Endothelial cell of umbilical vein (primary cell): ENCODE data around the gene PRRT1B. TPM values are rescaled to one million over a fixed set of nuclear protein-coding genes. Genes with fewer than 3 reads are reported as not detected.
A peak's percentile ranks its signal among the peaks of the same experiment; 100 is the strongest.

Experiments
- BruUV-seq: library from RNA; stranded (reverse); fragments of 400-500 nt; replicated peaks from 2 replicates; lab custom pipeline; 2021; lab: Mats Ljungman, UMichigan
- CTCF ChIA-PET: fragments of 300-600, 350-600 bp; sonication (Branson Sonifier 250); formaldehyde crosslinking; loops from one replicate; lab custom pipeline; 2021; ENCODE audit warnings: antibody characterized with exemption, inconsistent platforms; lab: Charles Lee
- POLR2A ChIA-PET: fragments of 300-600, 350-600 bp; sonication (Branson Sonifier 250); formaldehyde crosslinking; loops from one replicate; lab custom pipeline; 2021; ENCODE audit warnings: antibody characterized with exemption, inconsistent platforms; lab: Charles Lee
- DNase-seq: peaks from one replicate; pipeline ENCODE4 v3.0.0-alpha.2; 2011; ENCODE audit warnings: low read depth, low spot score
- FAIRE-seq: peaks from 2 replicates; lab custom pipeline; 2011; peaks lifted over from hg19 to GRCh38; lab: Jason Lieb, UNC
- H2AFZ ChIP-seq: 2 replicates; pipeline ENCODE4 v1.6.0; 2012; ENCODE audit warnings: low read depth, low read length, control low read depth, inconsistent platforms
- H3K27ac ChIP-seq: 2 replicates; pipeline ENCODE4 v1.5.1; 2011; ENCODE audit warnings: low read depth, mild to moderate bottlenecking, control low read depth, low read length, moderate library complexity; ENCODE audit not compliant: insufficient read depth
- H3K27me3 ChIP-seq, 2 experiments: 2 replicates each; pipeline versions ENCODE4 v1.6.0 to v1.6.1; 2011; ENCODE audit warnings: low read length in 2 of 2, mixed read lengths in 1 of 2; ENCODE audit not compliant: control insufficient read depth in 2 of 2, insufficient read depth in 2 of 2
- H3K36me3 ChIP-seq, 2 experiments: 2 replicates in 1 of 2; 3 replicates in 1 of 2; pipeline ENCODE4 v1.5.1; 2011; ENCODE audit warnings: low read length in 2 of 2, mild to moderate bottlenecking in 1 of 2, moderate library complexity in 1 of 2; ENCODE audit not compliant: control insufficient read depth in 2 of 2, insufficient read depth in 2 of 2; ENCODE audit errors: extremely low read depth in 1 of 2
- H3K4me1 ChIP-seq: 3 replicates; pipeline ENCODE4 v1.5.1; 2011; ENCODE audit warnings: mild to moderate bottlenecking, low read length; ENCODE audit not compliant: control insufficient read depth, insufficient read depth; ENCODE audit errors: extremely low read depth
- H3K4me2 ChIP-seq: 2 replicates; pipeline ENCODE4 v1.6.1; 2011; ENCODE audit warnings: low read length, control low read depth, mixed read lengths; ENCODE audit not compliant: insufficient read depth
- H3K4me3 ChIP-seq, 3 experiments: fragments of 200-600 bp in 1 of 3; sonication (generic), shearing (Covaris generic) in 1 of 3; replicated peaks in 1 of 3; 2 replicates each; pipeline ENCODE4 v1.5.1; 2011 to 2016; ENCODE audit warnings: control low read depth in 3 of 3, low read length in 3 of 3, mild to moderate bottlenecking in 2 of 3, inconsistent platforms in 1 of 3, low read depth in 1 of 3, moderate library complexity in 1 of 3; ENCODE audit not compliant: insufficient read depth in 1 of 3
- H3K79me2 ChIP-seq: 2 replicates; pipeline ENCODE4 v1.6.0; 2012; ENCODE audit warnings: low read length, inconsistent platforms; ENCODE audit not compliant: control insufficient read depth, insufficient read depth
- H3K9ac ChIP-seq: replicated peaks from 2 replicates; pipeline ENCODE3; 2011; ENCODE audit warnings: low read length, control low read depth; ENCODE audit not compliant: insufficient read depth; ENCODE audit errors: extremely low read depth
- H3K9me1 ChIP-seq: replicated peaks from 3 replicates; pipeline ENCODE4 v1.6.0; 2011; ENCODE audit warnings: mild to moderate bottlenecking, low read length; ENCODE audit not compliant: control insufficient read depth, insufficient read depth; ENCODE audit errors: extremely low read depth
- H3K9me3 ChIP-seq: replicated peaks from 2 replicates; pipeline ENCODE4 v1.5.1; 2012; ENCODE audit warnings: low read length, inconsistent platforms; ENCODE audit not compliant: control insufficient read depth, insufficient read depth
- H4K20me1 ChIP-seq: replicated peaks from 2 replicates; pipeline ENCODE3; 2011; ENCODE audit warnings: mild to moderate bottlenecking, low read length; ENCODE audit not compliant: control insufficient read depth, insufficient read depth; ENCODE audit errors: extremely low read depth
- CTCF ChIP-seq, 2 donors: IDR thresholded peaks; 1 replicate in 1 of 2; 2 replicates in 1 of 2; pipeline ENCODE4 v1.5.1; 2011; ENCODE audit warnings: low read length in 2 of 2, mild to moderate bottlenecking in 2 of 2, moderate library complexity in 2 of 2, control low read depth in 1 of 2, inconsistent platforms in 1 of 2, low read depth in 1 of 2; ENCODE audit not compliant: insufficient read depth in 1 of 2; ENCODE audit errors: extremely low read depth in 1 of 2
- EZH2 ChIP-seq: IDR thresholded peaks from 2 replicates; pipeline ENCODE4 v1.6.1; 2012; ENCODE audit warnings: borderline replicate concordance, low read depth, mild to moderate bottlenecking, moderate library complexity, low read length, inconsistent platforms; ENCODE audit not compliant: severe bottlenecking
- FOS ChIP-seq: IDR thresholded peaks from 2 replicates; pipeline ENCODE4 v1.6.1; 2011; ENCODE audit warnings: mild to moderate bottlenecking, low read length, moderate library complexity, borderline replicate concordance; ENCODE audit not compliant: insufficient read depth
- GATA2 ChIP-seq: IDR thresholded peaks from 2 replicates; pipeline ENCODE4 v1.7.0; 2011; ENCODE audit warnings: low read depth, mild to moderate bottlenecking, moderate library complexity, mixed read lengths, low read length; ENCODE audit not compliant: insufficient read length, insufficient read depth
- JUN ChIP-seq: IDR thresholded peaks from 2 replicates; pipeline ENCODE4 v1.6.1; 2011; ENCODE audit warnings: borderline replicate concordance, low read depth; ENCODE audit not compliant: insufficient read length, insufficient read depth
- MAX ChIP-seq: IDR thresholded peaks from 2 replicates; pipeline ENCODE4 v1.6.1; 2011; ENCODE audit not compliant: insufficient read depth, insufficient read length
- MYC ChIP-seq: IDR thresholded peaks from one replicate; pipeline ENCODE4 v1.6.1; 2011; ENCODE audit warnings: mild to moderate bottlenecking, low read depth, low read length
- POLR2A ChIP-seq: IDR thresholded peaks from 2 replicates; pipeline ENCODE4 v1.6.1; 2012; ENCODE audit warnings: low read depth, mild to moderate bottlenecking, control low read depth, low read length
- POLR2AphosphoS5 ChIP-seq: IDR thresholded peaks from 2 replicates; pipeline ENCODE4 v1.6.1; 2012; ENCODE audit warnings: low read depth, mild to moderate bottlenecking, control low read depth, low read length, moderate library complexity; ENCODE audit not compliant: insufficient read depth
- dilution Hi-C: fragments of 300-500 bp; cut with MboI; formaldehyde crosslinking; loops from one replicate; pipeline ENCODE4 v1.15.0; 2019; ENCODE audit warnings: low sequenced_read_pairs; ENCODE audit not compliant: extremely low pct_ligation_motif_present
- intact Hi-C: fragments of 100-400 bp; cut with micrococcal nuclease; formaldehyde crosslinking; loops from one replicate; pipeline ENCODE4 v1.10.0; 2022
- polyA plus RNA-seq, 4 experiments: library from polyadenylated mRNA; depleted of rRNA in 3 of 4; stranded (reverse) in 3 of 4; unstranded in 1 of 4; fragments of >200 nt; gene quantifications; 2 replicates each; pipeline versions ENCODE4 v1.2.1 to v1.2.3, GENCODE V29; 2011 to 2012; ENCODE audit warnings: missing spikeins in 1 of 4
- total RNA-seq: library from RNA; stranded (reverse); gene quantifications from 2 replicates; pipeline ENCODE4 v1.2.3, GENCODE V29; 2021

PRRT1B gene
- total and polyA plus RNA-seq, 2 donors (not counting 3 experiments of a cell fraction or from before 2014, with no cell fraction given), result not detected

GRCh38 chr9:131495785-131496184, 49.5 kb upstream of the PRRT1B start:
- H3K4me3 ChIP-seq, result no peak overlapping the region
- intact Hi-C loops, result no loop called here
- CTCF ChIA-PET, result no interaction called here
- H3K4me2 ChIP-seq, result no peak overlapping the region
- POLR2A ChIA-PET, result no interaction called here
- dilution Hi-C loops, result no loop called here
- FAIRE-seq, result no peak
- no peaks in the 10 kb centered on the region for H3K9me3 ChIP-seq
- peaks cover 48 to 81% of the 10 kb centered on the region in 2 experiments for H3K36me3 ChIP-seq
- no peaks in the 10 kb centered on the region for H3K4me1 ChIP-seq
- no peaks in the 10 kb centered on the region for H4K20me1 ChIP-seq
- no peak overlapping the region for H3K9ac ChIP-seq
- TF ChIP-seq GATA2 (no peak), EZH2 (no peak), MYC (no peak), MAX (no peak), JUN (no peak), POLR2AphosphoS5 (no peak), POLR2A (no peak)
- BruUV-seq, result TSS peak; percentile 20
- no peak for DNase-seq
- H3K27me3 ChIP-seq, result no peaks in the 10 kb centered on the region
- H3K27ac ChIP-seq, result no peak overlapping the region
- H2AFZ ChIP-seq, result no peak overlapping the region
- H3K9me1 ChIP-seq, result no peaks in the 10 kb centered on the region
- H3K79me2 ChIP-seq, result no peaks in the 10 kb centered on the region

- no peak for TF ChIP-seq FOS
- no peak for TF ChIP-seq CTCF (IDR thresholded peaks at IDR 0.05; ENCODE audit: extremely low read depth in 1 of 2, insufficient read depth in 1 of 2, low read depth in 1 of 2, low read length in 2 of 2)
- DNase-seq, result no peak
- no peaks in the 10 kb centered on the region for H3K27me3 ChIP-seq
- no peaks in the 10 kb centered on the region for H3K9me1 ChIP-seq
- H4K20me1 ChIP-seq, result no peaks in the 10 kb centered on the region
- H3K4me3 ChIP-seq, result no peak overlapping the region
- BruUV-seq, result no TSS peak
- POLR2A ChIA-PET, result no interaction called here
- H3K4me1 ChIP-seq, result no peaks in the 10 kb centered on the region
- no peak overlapping the region for H3K9ac ChIP-seq
- CTCF ChIA-PET, result interaction anchor here (0.8 to 1.4 kb wide), 3 partner anchors 12 to 147 kb away, joined by 3 read pairs; no protein-coding TSS in a partner anchor
- no peaks in the 10 kb centered on the region for H3K79me2 ChIP-seq
- intact Hi-C loops, result no loop called here
- dilution Hi-C loops, result no loop called here
- H2AFZ ChIP-seq, result no peak overlapping the region
- H3K36me3 ChIP-seq, result peaks cover 40 to 70% of the 10 kb centered on the region in 2 experiments
- H3K4me2 ChIP-seq, result no peak overlapping the region
- H3K9me3 ChIP-seq, result no peaks in the 10 kb centered on the region
- H3K27ac ChIP-seq, result no peak overlapping the region
- FAIRE-seq, result no peak
Measured at GRCh38 chr9:131496844-131497405, 48.4 kb upstream of the PRRT1B start.
